Nephron (organoid): Measurements from ENCODE around the gene ADAMTSL1.
A peak's percentile ranks its signal among the peaks of the same experiment; 100 is the strongest.

ENCODE experiments used
- H3K27ac Mint-ChIP-seq, 3 experiments: 2 replicates each; pipeline ENCODE4 v1.8.0; 2020; ENCODE audit warnings: mixed read lengths in 3 of 3, mild to moderate bottlenecking in 2 of 3, moderate library complexity in 1 of 3
- H3K27me3 Mint-ChIP-seq: 2 replicates; pipeline ENCODE4 v1.8.0; 2021; ENCODE audit warnings: low read depth, mild to moderate bottlenecking, moderate library complexity, mixed read lengths
- H3K36me3 Mint-ChIP-seq: 2 replicates; pipeline ENCODE4 v1.8.0; 2020; ENCODE audit warnings: low read depth, mixed read lengths
- H3K4me1 Mint-ChIP-seq: 2 replicates; pipeline ENCODE4 v1.8.0; 2020; ENCODE audit warnings: mixed read lengths
- H3K4me3 Mint-ChIP-seq, 3 experiments: 2 replicates each; pipeline ENCODE4 v1.8.0; 2020; ENCODE audit warnings: mild to moderate bottlenecking in 3 of 3, mixed read lengths in 3 of 3, moderate library complexity in 2 of 3
- H3K9me3 Mint-ChIP-seq: 2 replicates; pipeline ENCODE4 v1.8.0; 2020; ENCODE audit warnings: mixed read lengths
- TF ChIP-seq, protein P1 (sequence below), 3 experiments: fragments of 200-600 bp; sonication (generic); IDR thresholded peaks; one replicate each; pipeline ENCODE4 v1.5.0; 2021; ENCODE audit warnings: antibody characterized with exemption in 3 of 3; ENCODE audit not compliant: unreplicated experiment in 3 of 3

The ADAMTSL1 gene

DNA sequence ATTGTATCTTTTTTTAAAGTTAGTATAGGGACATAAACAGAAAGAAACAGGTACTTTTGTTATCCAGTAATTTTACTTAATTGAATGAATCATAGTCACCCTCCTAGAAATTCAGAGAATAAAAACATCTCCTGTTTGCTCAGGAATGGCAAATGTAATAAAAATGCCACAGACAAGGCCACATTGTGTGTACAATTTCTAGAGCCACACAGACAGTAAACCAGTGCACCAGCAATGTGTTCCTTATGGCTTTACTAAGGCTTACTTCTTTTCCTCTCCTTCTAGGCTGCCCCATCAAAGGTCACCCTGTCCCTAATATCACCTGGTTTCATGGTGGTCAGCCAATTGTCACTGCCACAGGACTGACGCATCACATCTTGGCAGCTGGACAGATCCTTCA, 413.6 kb downstream of the ADAMTSL1 start:
- Mint-ChIP-seq H3K27me3 (no peaks in the 10 kb centered on the region), H3K36me3 (peaks cover 38% of the 10 kb centered on the region), H3K4me3 (no peak overlapping the region), H3K4me1 (peaks cover 29% of the 10 kb centered on the region), H3K9me3 (peaks cover 13% of the 10 kb centered on the region), H3K27ac (no peak overlapping the region)
- TF ChIP-seq, protein P1, sequence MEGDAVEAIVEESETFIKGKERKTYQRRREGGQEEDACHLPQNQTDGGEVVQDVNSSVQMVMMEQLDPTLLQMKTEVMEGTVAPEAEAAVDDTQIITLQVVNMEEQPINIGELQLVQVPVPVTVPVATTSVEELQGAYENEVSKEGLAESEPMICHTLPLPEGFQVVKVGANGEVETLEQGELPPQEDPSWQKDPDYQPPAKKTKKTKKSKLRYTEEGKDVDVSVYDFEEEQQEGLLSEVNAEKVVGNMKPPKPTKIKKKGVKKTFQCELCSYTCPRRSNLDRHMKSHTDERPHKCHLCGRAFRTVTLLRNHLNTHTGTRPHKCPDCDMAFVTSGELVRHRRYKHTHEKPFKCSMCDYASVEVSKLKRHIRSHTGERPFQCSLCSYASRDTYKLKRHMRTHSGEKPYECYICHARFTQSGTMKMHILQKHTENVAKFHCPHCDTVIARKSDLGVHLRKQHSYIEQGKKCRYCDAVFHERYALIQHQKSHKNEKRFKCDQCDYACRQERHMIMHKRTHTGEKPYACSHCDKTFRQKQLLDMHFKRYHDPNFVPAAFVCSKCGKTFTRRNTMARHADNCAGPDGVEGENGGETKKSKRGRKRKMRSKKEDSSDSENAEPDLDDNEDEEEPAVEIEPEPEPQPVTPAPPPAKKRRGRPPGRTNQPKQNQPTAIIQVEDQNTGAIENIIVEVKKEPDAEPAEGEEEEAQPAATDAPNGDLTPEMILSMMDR (IDR thresholded peaks at IDR 0.05; ENCODE audit: unreplicated experiment in 3 of 3): no peak

DNA sequence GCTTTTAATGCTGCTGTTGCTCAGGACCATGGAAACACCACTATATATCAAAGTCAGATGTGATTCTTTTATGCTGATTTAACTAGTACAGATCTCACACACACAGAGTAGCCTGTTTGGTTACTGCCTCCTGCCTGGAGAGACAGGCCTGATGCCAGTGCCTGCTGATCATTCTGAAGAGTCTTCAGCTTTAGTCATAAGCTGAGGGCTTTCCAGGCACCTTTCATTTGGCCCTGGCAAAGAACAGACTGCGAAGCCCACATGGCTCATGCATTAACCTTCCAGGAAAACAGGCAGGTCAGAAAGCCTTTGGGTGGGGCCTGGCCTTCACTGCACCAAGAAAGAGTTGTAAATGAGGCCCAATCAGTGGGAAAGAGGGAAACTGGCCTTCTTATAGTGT, 414.3 kb downstream of the ADAMTSL1 start:
- Mint-ChIP-seq H3K27ac (peak overlapping the region in 1 of 3 experiments; percentile 64), H3K4me3 (no peak overlapping the region), H3K27me3 (no peaks in the 10 kb centered on the region), H3K9me3 (peaks cover 16% of the 10 kb centered on the region), H3K4me1 (peaks cover 29% of the 10 kb centered on the region), H3K36me3 (peaks cover 41% of the 10 kb centered on the region)
- TF ChIP-seq, protein P1 (IDR thresholded peaks at IDR 0.05; ENCODE audit: unreplicated experiment in 3 of 3): no peak

DNA sequence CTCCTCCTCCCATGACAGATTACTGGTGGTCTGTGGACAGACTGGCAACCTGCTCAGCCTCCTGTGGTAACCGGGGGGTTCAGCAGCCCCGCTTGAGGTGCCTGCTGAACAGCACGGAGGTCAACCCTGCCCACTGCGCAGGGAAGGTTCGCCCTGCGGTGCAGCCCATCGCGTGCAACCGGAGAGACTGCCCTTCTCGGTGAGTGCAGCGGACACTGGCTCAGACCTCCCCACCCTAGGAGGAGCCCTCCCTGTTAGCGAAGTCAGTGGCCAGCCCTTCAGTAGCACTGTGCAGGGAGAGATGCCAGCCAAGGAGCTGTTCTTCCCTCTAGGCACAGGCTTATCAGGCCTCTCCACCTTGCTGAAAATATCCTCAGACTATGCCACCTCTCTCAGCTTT, 415.6 kb downstream of the ADAMTSL1 start:
- Mint-ChIP-seq H3K9me3 (peaks cover 17% of the 10 kb centered on the region), H3K4me3 (no peak overlapping the region), H3K27me3 (no peaks in the 10 kb centered on the region), H3K27ac (peak overlapping the region in 1 of 3 experiments; percentile 36), H3K36me3 (peaks cover 44% of the 10 kb centered on the region), H3K4me1 (peaks cover 29% of the 10 kb centered on the region)
- TF ChIP-seq, protein P1 (IDR thresholded peaks at IDR 0.05; ENCODE audit: unreplicated experiment in 3 of 3): no peak

DNA sequence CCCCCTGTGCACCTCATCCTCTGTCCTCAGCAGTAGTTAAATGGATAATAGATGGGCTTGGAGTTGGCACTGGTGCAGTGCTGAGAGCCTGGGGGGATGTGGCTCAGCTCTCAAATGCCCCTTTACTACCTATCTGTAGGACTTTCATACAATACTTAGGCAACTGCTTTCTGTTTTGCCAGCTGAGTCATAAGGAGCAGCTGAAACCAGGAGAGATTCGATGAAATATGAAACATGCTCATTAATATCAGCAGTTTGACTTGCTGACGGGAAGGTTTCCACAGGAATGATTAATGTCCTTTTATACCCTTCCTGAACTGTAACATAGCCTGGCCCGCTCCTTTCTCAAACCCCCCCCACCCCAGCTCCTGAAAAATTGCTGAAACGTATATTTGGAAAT, 416.4 kb downstream of the ADAMTSL1 start:
- H3K27me3 Mint-ChIP-seq: no peaks in the 10 kb centered on the region
- peak overlapping the region; percentile 11 to 50 (median 42) for H3K27ac Mint-ChIP-seq
- no peak overlapping the region for H3K4me3 Mint-ChIP-seq
- H3K4me1 Mint-ChIP-seq: peaks cover 29% of the 10 kb centered on the region
- TF ChIP-seq, protein P1 (IDR thresholded peaks at IDR 0.05; ENCODE audit: unreplicated experiment in 3 of 3): no peak
- peaks cover 21% of the 10 kb centered on the region for H3K9me3 Mint-ChIP-seq
- H3K36me3 Mint-ChIP-seq: peaks cover 45% of the 10 kb centered on the region

DNA sequence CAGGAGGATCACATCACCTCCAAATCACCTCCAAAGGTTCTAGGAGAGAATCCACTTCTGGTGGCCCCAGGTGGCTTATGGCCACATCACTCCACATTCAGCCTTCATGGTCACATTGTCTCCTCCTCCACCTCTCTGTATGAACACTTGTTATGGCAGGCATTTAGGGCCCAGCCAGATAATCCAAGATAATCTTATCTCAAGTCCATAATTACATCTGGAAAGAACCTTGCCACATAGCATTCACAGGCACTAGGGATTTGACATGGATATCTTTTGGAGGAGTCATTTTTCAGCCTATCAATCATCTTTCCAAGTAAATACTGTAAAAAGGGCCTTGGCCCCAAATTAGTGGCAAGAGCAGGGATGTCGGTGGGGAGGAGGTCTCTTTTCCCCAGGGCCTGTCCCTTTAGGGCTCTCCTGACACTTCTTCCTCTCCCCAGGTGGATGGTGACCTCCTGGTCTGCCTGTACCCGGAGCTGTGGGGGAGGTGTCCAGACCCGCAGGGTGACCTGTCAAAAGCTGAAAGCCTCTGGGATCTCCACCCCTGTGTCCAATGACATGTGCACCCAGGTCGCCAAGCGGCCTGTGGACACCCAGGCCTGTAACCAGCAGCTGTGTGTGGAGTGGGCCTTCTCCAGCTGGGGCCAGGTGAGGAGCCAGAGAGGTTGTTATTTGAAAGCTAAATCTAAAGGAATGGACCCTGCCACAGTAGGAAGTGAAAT, 418.2 kb downstream of the ADAMTSL1 start:
- Mint-ChIP-seq H3K27me3 (no peaks in the 10 kb centered on the region), H3K27ac (no peak overlapping the region), H3K4me1 (peaks cover 29% of the 10 kb centered on the region), H3K9me3 (peaks cover 32% of the 10 kb centered on the region), H3K36me3 (peaks cover 60% of the 10 kb centered on the region), H3K4me3 (no peak overlapping the region)
- TF ChIP-seq, protein P1 (IDR thresholded peaks at IDR 0.05; ENCODE audit: unreplicated experiment in 3 of 3): no peak

DNA sequence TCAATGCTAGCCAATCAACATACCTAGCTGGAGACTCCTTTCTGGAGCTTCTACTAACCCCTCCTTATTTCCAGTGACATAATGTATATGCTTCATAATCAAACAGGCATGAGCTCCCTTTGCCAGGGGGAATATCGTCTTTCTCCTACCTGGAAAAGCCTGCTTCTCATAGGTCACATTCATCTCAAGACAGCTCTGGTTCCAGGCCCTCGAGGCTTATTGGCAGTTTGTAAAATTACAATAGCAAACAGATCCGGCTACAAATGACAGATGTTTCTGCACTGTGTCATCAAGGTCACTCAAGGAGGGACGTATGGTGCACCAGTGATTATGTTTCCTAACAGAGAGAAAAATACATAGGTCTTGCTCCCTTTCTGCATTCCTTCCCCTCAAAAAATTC, 419.1 kb downstream of the ADAMTSL1 start:
- H3K36me3 Mint-ChIP-seq: peaks cover 68% of the 10 kb centered on the region
- peaks cover 29% of the 10 kb centered on the region for H3K4me1 Mint-ChIP-seq
- TF ChIP-seq, protein P1 (IDR thresholded peaks at IDR 0.05; ENCODE audit: unreplicated experiment in 3 of 3): no peak
- no peak overlapping the region for H3K27ac Mint-ChIP-seq
- no peaks in the 10 kb centered on the region for H3K27me3 Mint-ChIP-seq
- H3K4me3 Mint-ChIP-seq: no peak overlapping the region
- peaks cover 39% of the 10 kb centered on the region for H3K9me3 Mint-ChIP-seq
